Measurements from ENCODE around the gene NEGR1.

DNA sequence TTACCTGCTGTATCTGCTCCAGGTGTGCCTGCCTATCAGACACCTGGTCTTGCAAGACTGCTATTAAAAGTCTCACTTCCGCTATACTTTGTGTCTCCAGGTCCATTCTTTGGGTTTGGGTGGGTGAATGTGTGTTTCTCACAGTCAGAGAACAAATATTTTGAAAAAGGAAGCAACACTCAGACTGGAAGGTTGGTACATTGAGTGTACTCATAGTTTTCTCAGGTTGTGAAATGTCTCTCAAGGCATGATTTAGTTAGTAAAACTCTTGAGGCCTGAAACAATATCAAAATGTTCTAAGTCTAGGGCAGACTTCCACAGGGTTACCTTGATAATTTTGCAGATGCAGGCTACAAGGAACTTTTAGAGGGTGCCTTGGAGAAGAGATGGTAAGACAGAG, 771.6 kb downstream of the NEGR1 start:
- TF ChIP-seq, protein P1, sequence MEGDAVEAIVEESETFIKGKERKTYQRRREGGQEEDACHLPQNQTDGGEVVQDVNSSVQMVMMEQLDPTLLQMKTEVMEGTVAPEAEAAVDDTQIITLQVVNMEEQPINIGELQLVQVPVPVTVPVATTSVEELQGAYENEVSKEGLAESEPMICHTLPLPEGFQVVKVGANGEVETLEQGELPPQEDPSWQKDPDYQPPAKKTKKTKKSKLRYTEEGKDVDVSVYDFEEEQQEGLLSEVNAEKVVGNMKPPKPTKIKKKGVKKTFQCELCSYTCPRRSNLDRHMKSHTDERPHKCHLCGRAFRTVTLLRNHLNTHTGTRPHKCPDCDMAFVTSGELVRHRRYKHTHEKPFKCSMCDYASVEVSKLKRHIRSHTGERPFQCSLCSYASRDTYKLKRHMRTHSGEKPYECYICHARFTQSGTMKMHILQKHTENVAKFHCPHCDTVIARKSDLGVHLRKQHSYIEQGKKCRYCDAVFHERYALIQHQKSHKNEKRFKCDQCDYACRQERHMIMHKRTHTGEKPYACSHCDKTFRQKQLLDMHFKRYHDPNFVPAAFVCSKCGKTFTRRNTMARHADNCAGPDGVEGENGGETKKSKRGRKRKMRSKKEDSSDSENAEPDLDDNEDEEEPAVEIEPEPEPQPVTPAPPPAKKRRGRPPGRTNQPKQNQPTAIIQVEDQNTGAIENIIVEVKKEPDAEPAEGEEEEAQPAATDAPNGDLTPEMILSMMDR (IDR thresholded peaks at IDR 0.05) = no peak
- no peak for TF ChIP-seq ZFX (IDR thresholded peaks at IDR 0.05; ENCODE audit: borderline replicate concordance)

Data from 22Rv1 (cell line).